HG03045 (cell line): ENCODE results near the gene MFN2.
"Not testable (repeated sequence)": the region's sequence is repeated elsewhere in the genome, so short reads cannot be mapped to it uniquely, and the experiment has no call there.

ENCODE experiments used
- ATAC-seq: cut with Tn5 transposase; IDR thresholded peaks from one replicate; pipeline ENCODE4 v1.9.1; 2021; ENCODE audit warnings: mild to moderate bottlenecking, moderate library complexity; ENCODE audit not compliant: unreplicated experiment

Gene MFN2

DNA sequence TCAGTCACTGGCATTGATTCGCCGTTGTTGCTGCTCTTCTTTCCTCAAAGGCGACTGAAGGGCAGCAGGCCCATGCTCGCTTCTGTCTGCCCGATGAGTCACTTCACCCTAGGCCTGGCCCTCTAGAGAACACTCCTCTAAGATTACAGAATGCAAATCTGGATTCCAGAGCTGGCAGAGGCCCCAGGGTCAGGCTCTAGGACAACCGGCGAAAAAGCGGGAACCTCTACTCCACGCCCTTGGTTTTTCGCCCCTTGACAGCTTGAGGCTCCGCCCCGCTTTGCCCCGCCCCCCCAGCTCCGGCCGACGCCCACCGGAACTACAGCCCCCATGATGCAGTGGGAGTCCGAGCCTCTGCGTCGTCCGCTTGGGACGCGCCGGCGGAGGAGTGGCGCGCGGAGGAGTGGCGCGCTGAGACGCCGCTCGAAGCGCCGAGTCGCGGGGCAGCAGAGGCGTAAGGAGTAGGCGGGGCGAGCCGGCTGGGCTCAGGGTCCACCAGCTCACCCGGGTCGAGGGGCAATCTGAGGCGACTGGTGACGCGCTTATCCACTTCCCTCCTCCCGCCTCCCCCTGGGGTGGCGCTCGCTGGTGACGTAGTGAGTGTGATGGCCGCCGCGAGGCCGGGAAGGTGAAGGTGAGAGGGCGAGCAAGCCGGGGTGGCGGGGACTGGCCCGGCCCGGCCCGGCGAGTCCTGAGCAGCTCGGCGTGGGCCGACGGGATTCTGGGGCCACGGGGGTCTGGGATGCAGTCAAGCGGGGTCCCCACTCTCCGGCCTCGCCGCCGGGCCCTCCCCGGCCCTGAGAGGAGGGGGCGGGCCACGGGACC, at the start of gene MFN2:
MFN2 (plus strand) TSS at position 594 of the 825 bp plus-strand sequence. CDS start 8,725 bp downstream, outside the sequence.
- ATAC-seq: peak; percentile 90

DNA sequence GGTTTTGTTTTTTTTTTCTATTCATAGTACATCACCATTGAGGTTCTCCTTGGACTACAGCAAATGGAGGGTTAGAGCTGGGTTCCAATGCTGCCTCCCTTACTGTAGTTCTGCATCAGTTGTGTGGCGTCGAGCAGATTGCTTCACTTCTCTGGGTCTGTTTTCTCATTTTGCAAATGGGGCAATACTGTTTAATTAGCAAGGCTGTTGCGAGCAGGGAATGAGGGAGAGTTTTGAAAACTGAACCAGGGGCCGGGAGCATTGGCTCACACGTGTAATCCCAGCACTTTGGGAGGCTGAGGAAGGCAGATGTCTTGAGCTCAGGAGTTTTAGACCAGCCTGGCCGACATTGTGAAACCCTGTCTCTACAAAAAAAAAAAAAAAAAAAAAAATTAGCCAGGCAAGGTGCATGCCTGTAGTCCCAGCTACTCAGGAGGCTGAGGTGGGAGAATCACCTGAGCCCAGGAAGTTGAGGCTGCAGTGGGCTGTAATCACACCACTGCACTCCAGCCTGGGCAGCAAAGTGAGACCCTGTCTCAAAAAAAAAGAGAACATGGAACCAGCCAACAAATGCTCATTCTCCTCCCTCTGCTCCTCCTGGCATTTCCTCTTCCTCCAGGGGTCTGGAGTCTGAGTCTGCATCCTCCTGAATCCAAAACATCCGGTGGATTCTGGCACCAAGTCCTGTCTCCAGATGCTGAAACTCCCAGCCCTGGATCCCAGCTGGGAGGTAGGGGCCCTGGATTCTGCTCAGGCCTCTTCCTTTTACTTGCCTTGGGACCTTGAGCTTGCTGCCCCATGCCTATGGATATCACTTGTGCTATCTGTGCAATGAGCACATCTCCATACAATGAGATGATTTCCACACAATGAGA, 49.4 kb upstream of the MFN2 start:
- no peak for ATAC-seq

DNA sequence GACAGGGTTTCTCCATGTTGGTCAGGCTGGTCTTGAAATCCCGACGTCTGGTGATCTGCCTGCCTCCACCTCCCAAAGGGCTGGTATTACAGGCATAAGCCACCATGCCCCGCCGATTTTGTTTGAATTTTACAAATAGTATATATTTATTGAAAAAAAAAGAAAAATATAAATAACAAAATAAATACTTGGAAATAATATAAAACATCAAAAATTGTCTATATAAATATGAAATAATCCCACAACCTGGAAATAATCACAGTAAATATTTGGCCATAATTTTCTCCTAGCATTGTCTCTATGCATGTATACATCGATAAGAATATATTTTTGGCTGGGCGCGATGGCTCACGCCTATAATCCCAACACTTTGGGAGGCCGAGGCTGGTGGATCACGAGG, 48.4 kb upstream of the MFN2 start:
- ATAC-seq: no peak

DNA sequence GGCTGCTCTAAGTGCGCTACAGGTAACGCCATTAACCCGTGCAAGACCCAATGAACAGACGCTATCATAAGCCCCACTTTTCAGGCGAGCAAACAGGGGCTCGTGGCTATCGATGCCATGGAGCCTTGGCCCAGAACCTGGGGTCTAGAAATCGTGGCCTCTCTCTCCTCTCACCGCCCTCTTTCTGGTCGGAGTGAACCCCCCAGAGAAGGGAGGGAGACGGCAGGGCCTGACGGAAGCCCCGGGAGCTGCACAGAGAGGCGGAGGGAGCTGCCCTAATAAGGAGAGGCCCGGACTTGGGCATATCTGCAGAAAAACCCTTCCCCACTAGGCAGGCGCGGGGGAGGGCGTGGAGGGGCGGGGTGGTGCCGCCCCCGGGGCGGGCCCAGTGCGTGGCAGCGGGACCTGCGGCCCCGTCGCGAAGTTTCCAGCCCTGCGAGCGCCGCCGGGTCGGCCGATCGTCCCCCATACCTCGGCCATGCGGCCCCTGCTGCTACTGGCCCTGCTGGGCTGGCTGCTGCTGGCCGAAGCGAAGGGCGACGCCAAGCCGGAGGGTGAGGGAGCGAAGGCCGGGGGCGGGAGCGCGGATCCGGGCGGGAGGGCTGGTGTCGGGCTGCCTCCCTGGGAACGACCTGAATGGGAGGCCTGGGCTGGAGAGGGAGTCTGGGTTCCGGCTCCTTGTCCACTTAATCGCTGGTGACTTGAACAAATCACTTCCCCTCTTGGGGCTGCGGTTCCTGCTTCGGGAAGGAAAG, 45.8 kb upstream of the MFN2 start, which contains the start of gene PLOD1:
PLOD1 (plus strand) TSS at position 416 of the 755 bp plus-strand sequence; CDS start at position 479, 63 bp downstream.
- ATAC-seq: peak; percentile 87

DNA sequence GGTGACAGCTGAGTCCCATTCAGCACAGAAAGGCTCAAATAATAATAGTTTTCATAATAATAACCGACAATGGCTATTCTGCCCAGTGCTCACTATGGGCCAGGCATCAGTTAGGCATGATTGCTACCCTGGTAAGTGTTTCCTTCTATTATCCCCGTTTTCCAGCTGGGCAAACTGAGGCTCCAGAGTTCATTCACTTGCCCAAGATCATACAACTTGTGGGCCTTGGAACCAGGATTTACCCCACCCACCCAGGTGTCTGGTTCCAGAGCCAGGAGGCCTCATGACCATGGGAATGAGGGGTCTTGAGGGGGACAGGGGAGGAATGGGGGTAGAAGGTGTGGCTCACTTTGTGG, 45.2 kb upstream of the MFN2 start:
- no peak for ATAC-seq

DNA sequence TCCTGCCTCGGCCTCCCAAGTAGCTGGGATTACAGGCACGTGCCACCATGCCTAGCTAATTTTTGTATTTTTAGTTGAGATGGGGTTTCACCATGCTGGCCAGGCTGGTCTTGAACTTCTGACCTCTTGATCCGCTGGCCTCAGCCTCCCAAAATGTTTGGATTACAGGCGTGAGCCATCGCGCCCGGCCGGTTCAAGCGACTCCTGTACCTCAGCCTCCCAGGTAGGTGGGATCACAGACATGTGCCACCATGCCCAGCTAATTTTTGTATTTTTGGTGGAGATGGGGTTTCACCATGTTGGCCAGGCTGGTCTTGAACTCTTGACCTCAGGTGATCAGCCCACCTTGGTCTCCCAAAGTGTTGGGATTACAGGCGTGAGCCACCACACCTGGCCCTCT, 44.5 kb upstream of the MFN2 start:
- not testable (repeated sequence) for ATAC-seq

DNA sequence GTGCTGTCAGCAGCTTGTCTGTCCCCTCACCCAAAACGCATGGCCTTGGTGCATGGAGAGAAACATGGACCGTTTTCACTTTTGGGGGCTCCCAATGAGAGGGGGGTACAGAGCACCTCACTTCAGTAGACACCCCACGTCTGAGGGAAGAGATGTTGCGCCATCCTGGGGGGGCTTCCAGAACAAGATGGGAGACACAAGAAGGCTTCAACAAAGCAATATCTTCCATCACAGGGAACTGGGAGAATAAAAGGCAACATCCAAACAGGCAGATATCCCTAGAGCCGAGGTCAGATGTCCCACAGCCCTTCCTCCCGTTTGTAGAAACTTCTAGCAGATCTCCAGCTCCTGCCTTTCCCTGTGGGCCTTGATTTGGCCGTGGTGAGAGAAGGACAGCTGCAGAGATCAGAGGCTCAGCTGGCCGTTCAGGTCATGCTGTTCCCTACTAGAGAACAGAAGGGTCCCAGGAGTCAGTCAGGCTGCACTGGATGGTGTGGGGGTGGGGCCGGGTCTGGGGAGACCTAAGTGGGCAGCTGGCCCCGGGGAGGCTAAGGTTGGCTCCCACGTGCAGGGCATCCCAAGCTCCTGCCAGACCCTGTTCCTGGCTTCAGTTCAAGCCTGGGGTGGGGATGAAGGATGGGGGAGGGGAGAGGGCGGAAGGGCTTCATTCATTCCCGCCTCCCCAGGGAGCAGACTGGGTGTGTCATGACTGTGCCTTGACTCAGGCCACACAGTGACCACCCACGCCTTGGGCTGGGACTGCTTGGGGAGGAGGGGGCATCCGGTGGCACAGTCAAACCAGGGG, 41.3 kb upstream of the MFN2 start:
- no peak for ATAC-seq

DNA sequence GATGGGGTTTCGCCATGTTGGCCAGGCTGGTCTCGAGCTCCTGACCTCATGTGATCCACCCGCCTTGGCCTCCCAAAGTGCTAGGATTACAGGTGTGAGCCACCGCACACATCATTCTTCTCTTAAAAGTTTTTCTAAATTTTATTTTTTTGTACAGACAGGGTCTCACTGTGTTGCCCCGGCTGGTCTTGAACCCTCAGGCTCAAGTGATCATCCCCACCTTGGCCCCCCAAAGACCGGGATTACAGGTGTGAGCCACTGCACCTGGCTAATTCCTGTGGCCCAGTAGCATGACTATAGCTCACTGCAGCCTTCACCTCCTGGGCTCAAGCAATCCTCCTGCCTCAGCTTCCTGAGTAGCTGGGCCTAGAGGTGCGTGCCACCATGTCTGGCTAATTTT, 40.5 kb upstream of the MFN2 start:
- not testable (repeated sequence) for ATAC-seq

DNA sequence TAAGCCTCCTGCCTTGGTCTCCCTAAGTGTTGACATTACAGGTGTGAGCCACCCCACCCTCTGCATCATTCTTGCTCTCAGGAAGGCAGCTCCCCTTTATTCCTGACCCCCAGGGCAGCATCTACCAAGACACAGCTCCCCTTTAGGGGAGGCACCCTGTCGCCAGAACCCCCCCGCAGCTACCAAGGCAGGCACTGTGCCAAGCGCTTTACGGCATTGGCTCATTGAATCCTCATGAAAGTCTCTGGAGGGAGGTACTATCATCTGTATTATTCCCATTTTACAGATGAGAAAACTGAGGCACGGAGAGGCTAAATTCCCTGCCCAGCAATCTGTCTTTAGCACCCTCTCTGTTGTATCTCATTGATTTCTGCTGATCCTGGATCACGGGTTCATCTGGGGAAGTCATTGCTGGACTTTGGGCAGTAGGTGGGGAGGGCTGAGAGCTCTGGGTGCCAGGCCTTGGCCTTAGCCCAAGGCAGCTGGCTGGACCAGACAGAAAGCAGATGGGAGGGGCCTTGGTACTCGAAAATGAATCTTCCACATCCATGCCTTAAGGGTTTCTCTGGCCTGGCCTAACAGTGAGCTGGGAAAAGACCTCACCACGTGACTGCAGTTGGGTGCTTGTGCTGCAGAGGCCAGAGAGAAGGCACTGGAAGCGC, 39.9 kb upstream of the MFN2 start:
- no peak for ATAC-seq

DNA sequence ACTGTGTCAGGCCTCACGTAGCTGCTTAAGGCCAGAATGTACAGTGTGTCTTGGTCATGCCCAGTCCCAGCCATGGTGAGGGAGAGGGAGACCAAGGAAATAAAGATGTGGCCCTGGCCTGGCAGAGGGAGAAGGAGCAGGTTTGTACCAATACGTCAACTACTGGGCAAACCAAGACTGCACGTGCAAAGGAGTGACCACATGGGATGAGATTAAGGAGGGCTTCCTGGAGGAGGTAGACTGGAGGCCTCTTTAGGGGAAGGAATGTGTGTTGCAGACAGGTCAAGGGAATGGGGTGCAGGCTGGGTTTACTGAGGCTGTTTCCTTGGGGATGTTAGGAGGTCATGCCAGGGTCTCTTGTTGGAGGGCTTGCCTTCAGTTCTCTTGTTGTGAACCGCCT, 38.0 kb upstream of the MFN2 start:
- ATAC-seq: no peak

DNA sequence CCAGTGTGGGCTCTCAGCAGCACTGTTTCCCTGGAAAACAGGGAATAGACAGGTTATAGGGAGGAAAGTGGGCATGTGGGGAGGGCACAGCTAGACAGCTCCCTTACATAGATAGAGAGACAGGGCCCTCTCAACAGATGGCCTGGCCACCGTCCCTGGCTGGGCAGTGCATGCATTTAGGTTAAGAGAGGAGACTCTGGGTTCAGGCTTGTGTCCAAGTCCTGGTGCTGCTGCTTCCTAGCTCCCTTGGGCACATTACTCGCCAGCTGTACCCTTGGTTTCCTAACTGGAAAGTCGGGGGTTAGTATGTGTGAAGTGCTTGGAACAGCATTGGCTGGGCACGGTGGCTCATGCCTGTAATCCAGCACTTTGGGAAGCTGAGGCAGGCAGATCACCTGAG, 36.6 kb upstream of the MFN2 start:
- ATAC-seq: no peak

DNA sequence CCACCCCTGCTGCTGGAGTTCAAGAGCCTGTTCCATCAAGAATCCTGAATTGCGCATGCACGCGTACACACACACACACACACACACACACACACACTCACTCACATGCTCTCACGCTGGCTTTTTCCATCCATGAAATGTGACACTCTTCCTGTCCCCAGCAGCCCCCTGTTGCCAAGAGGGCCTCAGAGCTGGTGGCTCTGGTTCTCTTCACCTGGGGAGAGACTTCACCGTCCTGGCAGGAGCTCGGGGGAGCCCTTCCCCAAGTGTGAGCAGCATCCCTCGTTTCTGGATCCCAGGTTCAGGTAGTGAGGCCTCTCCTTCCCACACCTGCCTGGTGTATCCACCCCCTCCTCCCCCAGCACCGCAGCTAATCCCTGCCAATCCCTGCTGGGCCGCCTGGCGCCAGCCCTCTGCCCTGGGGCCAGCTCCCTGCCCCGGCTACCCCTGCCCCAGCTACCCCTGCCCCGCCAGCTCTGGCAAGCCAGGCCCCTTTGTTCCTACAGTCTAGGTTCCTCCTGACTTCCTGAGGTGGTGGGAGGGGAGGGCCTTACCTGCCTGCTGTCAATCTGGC, 35.8 kb upstream of the MFN2 start:
- no peak for ATAC-seq

DNA sequence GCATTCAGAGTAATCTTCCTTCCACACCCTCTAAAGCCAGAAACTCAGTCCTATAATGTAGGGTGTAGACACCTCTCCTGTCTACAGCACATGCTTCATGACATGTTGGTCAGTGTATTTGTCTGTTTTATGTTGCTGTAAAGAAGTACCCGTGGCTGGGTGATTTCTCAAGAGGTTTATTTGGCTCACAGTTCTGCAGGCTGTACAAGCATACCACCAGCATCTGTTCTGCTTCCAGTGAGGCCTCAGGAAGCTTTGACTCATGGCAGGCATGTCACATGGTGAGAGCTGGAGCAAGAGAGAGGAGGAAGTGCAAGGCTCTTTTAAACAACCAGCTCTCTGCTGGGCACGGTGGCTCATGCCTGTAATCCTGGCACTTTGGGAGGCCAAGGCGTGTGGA, 33.6 kb upstream of the MFN2 start:
- no peak for ATAC-seq

DNA sequence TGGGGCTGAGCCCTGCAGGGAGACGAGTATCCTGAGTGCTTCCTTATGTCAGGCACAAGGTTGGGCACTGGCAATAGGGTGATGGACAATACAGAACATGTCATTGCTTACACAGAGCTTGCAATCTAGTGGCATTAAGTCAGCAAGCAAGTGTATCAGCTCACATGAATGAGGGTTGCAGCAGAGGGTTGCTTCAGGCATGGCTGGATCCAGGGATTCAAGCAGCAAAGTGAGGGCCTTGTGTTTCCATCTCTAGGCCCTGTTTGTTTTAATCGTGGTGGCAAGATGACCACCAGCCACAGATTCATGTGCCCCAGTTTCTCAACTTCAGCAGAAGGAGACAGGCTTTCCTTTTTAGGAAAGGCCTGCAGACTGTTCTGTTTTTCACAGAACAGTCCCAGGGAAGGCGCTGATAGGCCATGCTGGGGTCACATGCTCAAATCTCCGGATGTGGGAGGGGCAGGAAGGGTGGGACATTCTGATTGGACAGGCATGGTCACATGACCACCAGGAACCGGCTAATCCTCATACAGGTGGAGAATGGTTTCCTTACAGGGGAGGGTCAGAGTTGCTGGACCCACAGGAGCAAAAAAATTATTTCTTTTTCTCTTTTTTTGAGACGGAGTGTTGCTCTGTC, 31.3 kb upstream of the MFN2 start:
- no peak for ATAC-seq

DNA sequence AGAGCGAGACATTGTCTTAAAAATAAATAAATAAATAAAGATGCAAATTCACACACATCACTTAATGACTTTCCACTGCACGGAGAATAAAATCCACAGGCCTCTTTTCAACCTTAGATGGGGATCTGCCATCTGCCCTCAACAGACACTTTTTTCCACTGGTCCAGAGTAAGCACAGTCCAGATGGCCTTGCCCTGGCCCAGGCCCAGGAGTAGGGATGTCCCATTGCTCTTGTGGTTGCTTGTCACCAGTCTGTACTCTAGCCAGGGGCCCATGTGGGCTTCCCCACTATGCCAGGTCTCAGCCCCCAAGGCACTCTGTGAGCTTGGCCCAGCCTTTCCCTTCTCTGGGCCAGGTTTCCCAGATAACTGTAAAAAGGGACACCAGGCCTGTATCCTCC, 28.3 kb upstream of the MFN2 start:
- ATAC-seq: no peak

DNA sequence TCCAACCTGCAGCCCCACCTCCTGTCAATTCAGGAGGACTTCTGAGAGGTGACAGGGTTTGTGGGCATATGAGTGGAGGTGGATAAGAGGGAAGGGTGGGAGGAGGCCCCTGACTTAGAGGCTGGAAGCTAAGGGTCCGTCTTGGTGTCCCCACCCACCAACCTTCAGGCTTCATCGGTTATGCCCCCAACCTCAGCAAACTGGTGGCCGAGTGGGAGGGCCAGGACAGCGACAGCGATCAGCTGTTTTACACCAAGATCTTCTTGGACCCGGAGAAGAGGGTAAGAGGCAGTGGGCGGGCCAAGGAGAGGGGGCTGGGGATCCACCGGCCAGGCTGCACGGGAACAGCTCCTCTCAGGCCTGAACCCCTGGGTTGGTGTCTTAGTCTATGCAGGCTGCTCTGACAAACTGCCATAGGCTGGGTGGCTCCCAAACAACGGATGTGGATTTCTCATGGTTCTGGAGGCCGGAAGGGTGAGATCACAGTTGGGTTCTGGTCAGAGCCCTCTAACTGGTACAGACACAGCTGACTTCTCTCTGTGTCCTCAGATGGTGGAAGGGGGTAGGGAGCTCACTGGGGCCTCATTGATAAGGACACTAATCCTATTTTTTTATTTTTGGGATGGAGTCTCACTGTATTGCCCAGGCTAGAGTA, 27.7 kb upstream of the MFN2 start:
- ATAC-seq: no peak

DNA sequence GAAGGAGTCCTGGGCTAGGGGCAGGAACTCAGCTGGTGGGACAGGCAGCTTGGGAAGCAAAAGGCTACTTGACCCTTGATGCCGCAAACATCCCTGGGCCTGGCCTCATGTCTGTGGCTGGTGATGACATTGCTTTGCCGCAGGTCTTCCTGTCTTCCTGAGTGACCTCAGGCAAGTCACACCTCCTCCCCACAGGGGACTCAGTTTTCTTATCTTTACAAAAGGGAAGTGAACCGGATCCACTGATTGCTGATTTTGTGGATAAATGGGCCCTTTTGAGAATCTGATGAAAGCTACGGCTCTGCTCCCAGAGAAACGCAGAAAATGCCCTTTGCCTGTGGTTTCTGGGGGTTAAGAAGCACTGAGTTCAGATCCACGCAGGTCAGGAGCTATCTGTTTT, 25.0 kb upstream of the MFN2 start:
- no peak for ATAC-seq

DNA sequence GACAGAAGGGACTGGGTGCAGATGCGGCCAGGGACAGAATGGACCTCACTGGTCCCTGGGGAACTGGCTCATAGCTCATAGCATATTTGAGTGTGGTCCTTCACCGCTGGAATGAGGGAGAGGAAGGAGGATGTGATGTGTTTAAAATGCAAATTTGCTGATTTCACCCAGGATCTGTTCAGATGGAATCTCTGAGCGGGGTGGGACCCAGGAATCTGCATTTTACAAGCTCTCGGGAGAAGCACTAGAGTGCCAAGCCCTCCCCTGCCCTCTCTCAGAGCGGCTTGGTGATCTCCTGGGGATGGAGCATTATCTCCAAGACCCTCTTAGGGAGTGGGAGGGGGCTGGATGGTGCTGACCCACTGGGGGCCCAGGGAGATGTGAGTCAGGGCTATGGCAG, 22.8 kb upstream of the MFN2 start:
- ATAC-seq: no peak

DNA sequence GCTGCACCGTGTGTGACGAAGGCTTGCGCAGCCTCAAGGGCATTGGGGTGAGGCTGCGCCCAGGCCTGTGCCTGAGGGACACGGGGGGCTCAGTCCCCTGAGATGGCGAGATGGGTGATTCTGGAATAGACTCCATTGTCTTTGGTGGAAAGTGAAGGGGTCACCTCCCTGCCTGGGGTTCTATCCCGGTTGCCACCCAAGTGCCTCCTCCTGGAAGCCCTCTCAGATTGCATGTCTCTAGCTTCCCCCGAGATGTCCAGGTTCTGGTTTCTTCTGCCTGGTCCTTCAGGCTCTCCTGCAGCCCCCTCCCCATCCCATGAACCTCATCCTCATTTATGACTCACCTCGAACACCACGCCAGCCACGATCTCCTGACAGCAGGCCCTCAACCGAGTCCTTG, 22.3 kb upstream of the MFN2 start:
- no peak for ATAC-seq
